Measurements from ENCODE around the gene FUT6.
"Not testable (repeated sequence)": the region's sequence is repeated elsewhere in the genome, so short reads cannot be mapped to it uniquely, and the experiment has no call there.

Gene FUT6

GRCh38 chr19:5857203-5858081 lies 17.9 kb upstream of the FUT6 start:
- DNase-seq, result no peak

DNA sequence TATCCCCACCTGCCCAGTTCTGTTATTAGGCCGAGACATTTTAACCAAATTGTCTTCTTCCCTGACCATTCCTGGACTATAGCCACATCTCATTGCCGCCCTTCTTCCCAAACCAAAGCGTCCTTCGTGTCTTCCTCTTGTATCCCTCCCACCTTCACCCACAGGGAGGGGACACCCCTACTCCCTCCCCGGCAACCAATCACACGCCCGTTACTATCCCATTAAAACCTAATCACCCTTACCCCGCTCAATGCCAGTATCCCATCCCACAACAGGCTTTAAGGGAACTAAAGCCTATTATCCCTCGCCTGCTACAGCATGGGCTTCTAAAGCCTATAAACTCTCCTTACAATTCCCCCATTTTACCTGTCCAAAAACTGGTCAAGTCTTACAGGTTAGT lies 15.6 kb upstream of the FUT6 start:
- DNase-seq, result not testable (repeated sequence)

DNA sequence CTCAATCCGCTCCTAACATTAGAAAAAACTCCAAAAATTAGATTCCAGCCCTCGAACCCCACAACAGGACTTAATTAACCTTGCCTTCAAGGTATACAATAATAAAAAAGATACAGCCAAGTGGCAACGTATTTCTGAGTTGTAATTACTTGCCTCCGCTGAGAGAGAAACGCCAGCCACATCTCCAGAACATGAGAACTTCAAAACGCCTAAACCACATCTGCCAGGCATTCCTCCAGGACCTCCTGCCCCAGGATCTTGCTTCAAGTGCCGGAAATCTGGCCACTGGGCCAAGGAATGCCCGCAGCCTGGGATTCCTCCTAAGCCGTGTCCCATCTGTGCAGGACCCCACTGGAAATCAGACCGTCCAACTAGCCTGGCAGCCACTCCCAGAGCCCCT lies 14.6 kb upstream of the FUT6 start:
- not testable (repeated sequence) for DNase-seq

DNA sequence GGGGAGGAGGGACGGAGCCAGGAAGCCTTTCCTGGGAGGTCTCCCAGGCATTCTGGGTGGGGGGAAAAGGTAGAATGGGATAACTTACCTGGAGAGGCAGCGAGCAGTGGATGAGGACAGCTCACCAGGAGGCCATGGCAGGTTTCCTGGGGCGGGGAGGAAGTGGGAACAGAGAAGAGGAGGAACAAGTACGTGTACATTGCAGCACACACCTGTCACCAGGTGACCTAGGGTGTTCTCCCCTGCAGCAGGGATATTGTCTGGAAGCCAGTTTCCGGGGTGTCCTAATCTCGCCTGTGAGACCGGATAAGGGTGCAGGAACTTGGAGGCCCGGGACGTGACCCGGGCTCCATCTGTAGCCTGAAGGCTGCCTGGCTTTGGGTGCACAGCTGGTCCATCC lies 11.8 kb upstream of the FUT6 start, which contains the start of gene FUT3:
Gene FUT3 (minus strand): TSS at position 148 of the 400 bp plus-strand sequence.
- DNase-seq, result no peak

GRCh38 chr19:5850743-5851293 lies 11.3 kb upstream of the FUT6 start:
- no peak for DNase-seq

GRCh38 chr19:5850189-5850588 lies 10.7 kb upstream of the FUT6 start:
- DNase-seq, result no peak

GRCh38 chr19:5848621-5849020 lies 9.1 kb upstream of the FUT6 start:
- not testable (repeated sequence) for DNase-seq

GRCh38 chr19:5847846-5848245 lies 8.3 kb upstream of the FUT6 start:
- not testable (repeated sequence) for DNase-seq

- DNase-seq, result no peak
These were observed 5.2 kb upstream of the FUT6 start for GRCh38 chr19:5844456-5845433.

DNA sequence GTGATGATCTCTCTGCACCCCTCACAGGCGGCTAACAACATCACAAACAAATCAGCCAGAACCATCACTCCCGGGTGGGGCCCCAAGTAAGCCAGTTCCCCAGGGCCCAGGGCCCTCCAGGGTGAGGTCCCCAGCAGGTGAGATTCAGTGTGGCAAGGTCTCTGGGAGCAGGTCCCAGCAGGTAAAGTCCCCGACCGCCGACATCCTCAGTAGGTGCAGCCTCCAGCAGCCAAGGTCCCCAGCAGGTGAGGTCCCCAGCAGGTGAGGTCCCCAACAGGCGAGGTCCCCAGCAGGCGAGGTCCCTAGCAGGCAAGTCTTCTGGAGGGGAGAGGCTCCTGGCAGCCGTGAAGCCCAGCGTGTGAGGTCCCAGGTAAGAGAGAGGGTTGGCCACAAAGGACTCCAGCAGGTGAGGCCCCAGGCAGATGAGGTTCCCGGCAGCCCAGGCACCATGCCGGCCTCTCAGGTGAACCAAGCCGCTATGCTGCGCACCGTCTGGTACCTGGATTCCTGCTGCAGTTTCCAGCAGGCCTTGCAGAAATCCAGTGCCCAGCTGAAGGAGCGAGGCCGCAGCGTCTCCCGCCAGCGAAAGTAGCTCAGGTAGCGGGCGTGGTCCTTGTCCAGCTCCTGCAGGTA lies 3.9 kb upstream of the FUT6 start:
- DNase-seq, result no peak

- DNase-seq, result not testable (repeated sequence)
These were observed 2.2 kb upstream of the FUT6 start for GRCh38 chr19:5841735-5842111.

GRCh38 chr19:5838353-5839064 lies 993 bp downstream of the FUT6 start:
- no peak for DNase-seq

- no peak for DNase-seq
These were observed 1.6 kb downstream of the FUT6 start for GRCh38 chr19:5837761-5838352.

DNA sequence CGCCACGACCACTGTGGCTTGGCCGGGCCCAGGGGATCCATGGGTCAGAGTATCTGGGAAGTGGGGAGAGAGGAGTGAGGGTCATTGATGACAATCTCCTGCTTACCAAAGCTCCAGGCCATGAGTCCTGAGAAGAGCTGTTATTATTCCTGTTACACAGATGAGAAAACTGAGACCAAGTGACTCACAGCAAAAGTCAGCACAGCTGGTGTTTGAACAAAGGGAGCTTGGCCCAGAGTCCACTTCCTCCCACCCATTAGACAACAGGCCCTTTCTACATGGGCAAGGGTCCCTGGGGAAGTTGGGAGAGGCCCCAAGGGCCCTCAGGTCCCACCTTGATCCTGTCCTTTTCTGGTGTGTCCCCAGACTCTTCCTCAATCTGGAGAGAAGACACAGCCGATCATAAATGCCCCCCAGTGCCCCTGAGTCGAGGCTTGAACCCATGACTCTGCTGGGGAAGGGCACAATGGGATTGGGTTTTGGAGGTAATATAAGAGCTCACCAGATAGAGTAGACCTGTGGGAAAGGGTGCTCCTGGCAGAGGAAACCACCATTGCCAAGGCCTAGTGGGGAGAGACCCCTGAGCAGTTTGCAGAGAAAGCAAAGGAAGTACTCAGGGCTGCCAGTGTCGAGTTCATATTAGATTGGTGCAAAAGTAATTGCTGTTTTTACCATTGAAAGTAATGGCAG lies 6.8 kb downstream of the FUT6 start:
- DNase-seq, result no peak

GRCh38 chr19:5832061-5832460 lies 7.4 kb downstream of the FUT6 start:
- no peak for DNase-seq

DNA sequence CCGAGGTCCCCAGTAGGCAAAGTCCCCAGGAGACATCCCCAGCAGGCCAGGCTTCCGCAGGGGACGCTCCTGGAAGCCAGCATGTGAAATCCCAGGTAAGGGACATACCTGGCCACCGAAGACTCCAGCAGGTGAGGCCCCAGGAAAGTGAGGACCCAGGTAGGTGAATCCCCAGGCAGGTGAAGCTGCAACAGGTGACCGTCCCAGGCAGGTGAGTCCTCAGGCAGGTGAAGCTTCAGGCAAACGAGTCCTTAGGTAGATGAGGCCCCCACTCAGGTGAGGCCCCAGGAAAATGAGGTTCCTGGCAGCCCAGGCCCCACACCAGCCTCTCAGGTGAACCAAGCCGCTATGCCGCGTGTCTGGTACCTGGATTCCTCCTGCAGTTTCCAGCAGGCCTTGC lies 8.3 kb downstream of the FUT6 start:
- no peak for DNase-seq

GRCh38 chr19:5829567-5830310 lies 9.8 kb downstream of the FUT6 start:
- DNase-seq, result no peak

GRCh38 chr19:5828661-5829566 lies 10.6 kb downstream of the FUT6 start:
- DNase-seq, result no peak

Measured in SIG-M5 (cell line).